ENCODE measurements around the gene VWA3B. TPM values are rescaled to one million over a fixed set of nuclear protein-coding genes. Genes with fewer than 3 reads are reported as not detected.
"Not testable (repeated sequence)": the region's sequence is repeated elsewhere in the genome, so short reads cannot be mapped to it uniquely, and the experiment has no call there.

The VWA3B gene
- total RNA-seq, 2 experiments from 2014 or later = not detected

DNA sequence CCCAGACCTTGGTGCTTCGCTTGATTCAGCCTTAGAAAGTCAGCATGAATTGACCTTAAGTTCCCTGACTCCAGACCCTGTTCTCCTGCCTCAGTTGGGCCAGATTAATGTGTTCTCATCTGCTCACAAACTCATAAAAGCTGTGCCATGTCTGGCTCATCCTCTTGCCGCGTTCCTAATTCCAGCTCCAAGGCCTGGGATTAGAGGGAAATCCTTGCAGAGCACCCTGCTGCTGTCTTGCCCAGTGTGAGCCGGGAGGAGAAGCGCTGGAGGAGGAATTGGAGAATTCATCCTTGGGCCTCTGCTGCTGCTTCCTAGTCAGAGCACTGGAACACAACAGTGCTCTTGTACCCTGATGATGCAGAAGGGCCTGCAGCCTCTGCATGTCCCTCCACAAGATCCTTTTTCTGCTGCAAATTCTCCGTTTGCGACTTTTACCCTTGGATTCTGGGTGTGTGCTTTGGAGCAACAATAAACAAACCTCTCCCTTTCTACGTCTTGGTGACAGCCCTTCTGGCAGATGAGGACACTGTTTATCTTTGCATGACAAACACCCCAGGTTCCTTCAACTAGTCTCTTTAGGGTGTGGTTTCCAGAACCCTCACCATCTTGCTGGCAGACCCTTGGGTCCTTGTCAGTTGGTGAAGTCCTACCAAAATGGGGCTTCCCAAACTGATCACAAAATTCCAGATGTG, 212.4 kb downstream of the VWA3B start:
- no peak for DNase-seq
- no peaks in the 10 kb centered on the region for H3K9me3 Mint-ChIP-seq
- intact Hi-C loops (cut with micrococcal nuclease) = no loop called here
- no peaks in the 10 kb centered on the region for H3K4me1 Mint-ChIP-seq (ENCODE audit: low read depth)
- ChIA-PET CTCF (no interaction called here), POLR2A (no interaction called here)
- no peaks in the 10 kb centered on the region for H3K36me3 Mint-ChIP-seq
- H3K4me3 Mint-ChIP-seq = no peak overlapping the region
- peaks cover 9% of the 10 kb centered on the region for H3K27me3 Mint-ChIP-seq
- H3K27ac Mint-ChIP-seq = no peak overlapping the region

DNA sequence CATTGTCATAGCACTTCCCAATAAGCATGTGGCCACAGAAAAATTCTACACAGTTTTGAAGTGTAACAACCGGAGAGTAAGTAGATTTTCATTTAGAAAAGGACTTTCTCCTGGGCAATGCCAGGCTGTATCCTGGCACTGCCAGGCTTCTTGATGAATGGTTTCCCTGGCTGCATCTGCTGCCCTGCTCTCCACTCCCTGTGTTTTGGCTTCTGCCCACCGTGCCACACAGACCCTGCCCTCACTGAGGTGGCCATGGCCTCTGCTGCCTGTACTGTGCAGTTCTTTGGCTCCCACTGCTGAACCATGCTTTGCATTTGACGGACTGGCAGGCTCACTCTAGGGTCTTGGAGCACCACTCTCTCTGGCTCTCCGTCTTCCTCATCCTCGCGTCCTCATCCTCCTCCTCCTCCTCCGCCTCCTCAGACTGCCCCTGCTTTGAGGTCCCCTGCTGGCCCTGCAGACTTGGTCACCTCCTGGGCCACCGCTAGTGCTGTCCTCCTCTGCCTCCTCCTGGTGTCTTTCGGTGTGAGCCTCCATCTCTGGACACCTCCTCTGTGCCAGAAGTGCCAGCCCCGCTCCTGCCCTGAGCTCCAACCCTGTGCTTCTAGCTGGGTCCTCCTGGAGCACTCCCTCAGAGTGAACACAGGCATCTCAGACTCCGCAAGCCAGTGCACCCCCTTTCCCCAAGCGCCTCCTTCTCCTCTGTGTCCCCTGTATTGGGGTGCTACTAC, 213.3 kb downstream of the VWA3B start:
- peaks cover 12% of the 10 kb centered on the region for H3K27me3 Mint-ChIP-seq
- CTCF ChIA-PET = no interaction called here
- DNase-seq = no peak
- no peaks in the 10 kb centered on the region for H3K36me3 Mint-ChIP-seq
- no peaks in the 10 kb centered on the region for H3K4me1 Mint-ChIP-seq (ENCODE audit: low read depth)
- no peak overlapping the region for H3K27ac Mint-ChIP-seq
- intact Hi-C loops (cut with micrococcal nuclease) = no loop called here
- H3K4me3 Mint-ChIP-seq = no peak overlapping the region
- POLR2A ChIA-PET = no interaction called here
- no peaks in the 10 kb centered on the region for H3K9me3 Mint-ChIP-seq

- no peak for DNase-seq
- Mint-ChIP-seq H3K4me3 (no peak overlapping the region), H3K9me3 (no peaks in the 10 kb centered on the region), H3K4me1 (ENCODE audit: low read depth) (no peaks in the 10 kb centered on the region), H3K36me3 (no peaks in the 10 kb centered on the region), H3K27me3 (peaks cover 18% of the 10 kb centered on the region), H3K27ac (no peak overlapping the region)
- ChIA-PET CTCF (no interaction called here), POLR2A (no interaction called here)
- intact Hi-C loops (cut with micrococcal nuclease) = no loop called here
These were observed 214.5 kb downstream of the VWA3B start for GRCh38 chr2:98301469-98301868.

GRCh38 chr2:98307131-98307696, 220.2 kb downstream of the VWA3B start:
- POLR2A ChIA-PET; H3K4me3 Mint-ChIP-seq; H3K9me3 Mint-ChIP-seq; H3K27ac Mint-ChIP-seq; H3K36me3 Mint-ChIP-seq; CTCF ChIA-PET; intact Hi-C loops (cut with micrococcal nuclease); DNase-seq; H3K4me1 Mint-ChIP-seq (ENCODE audit: low read depth): not testable (repeated sequence)
- H3K27me3 Mint-ChIP-seq = peaks cover 18% of the 10 kb centered on the region

DNA sequence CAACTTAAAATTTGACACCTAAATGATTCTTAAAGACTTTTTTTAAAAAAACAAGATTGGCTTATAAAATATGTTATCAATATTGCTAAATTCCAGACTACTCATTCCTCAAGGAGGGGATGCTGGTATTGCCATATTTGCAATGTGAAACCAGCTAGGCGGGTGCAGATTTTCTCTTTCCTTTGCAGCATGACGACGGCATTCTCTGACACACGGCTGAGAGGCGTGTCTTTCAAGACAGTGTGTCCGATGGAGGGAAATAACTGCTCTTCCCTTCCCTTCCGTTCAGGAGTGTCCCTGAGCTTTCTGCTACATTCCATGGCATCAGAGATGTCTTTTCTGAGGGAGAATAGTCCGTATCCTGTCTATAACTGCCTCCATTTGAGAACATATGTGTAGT, 221.1 kb downstream of the VWA3B start:
- Mint-ChIP-seq H3K27me3 (peaks cover 16% of the 10 kb centered on the region), H3K27ac (no peak overlapping the region)

DNA sequence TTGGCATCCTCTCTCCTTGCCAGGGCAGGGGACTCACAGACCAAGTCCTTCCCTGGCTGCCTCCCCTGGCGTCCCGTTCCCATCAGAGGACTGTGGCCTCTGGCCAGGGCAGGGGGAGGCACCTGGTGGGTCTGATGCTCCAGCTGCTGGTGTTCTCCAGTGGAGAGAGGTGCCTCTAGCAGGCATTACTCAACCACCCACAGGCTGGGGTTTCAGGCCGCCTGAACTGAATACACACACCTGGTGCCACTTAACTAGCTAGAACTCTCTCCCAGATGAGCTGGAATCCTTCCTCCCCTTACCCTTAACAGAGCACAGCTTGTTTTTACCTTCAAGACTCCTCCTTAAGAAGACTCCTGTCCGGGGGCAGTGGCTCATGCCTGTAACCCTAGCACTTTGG, 221.6 kb downstream of the VWA3B start:
- no peaks in the 10 kb centered on the region for H3K4me1 Mint-ChIP-seq (ENCODE audit: low read depth)
- H3K27ac Mint-ChIP-seq = no peak overlapping the region
- DNase-seq = no peak
- ChIA-PET POLR2A (no interaction called here), CTCF (no interaction called here)
- H3K27me3 Mint-ChIP-seq = peaks cover 18% of the 10 kb centered on the region
- no peaks in the 10 kb centered on the region for H3K36me3 Mint-ChIP-seq
- intact Hi-C loops (cut with micrococcal nuclease) = no loop called here
- H3K9me3 Mint-ChIP-seq = no peaks in the 10 kb centered on the region
- no peak overlapping the region for H3K4me3 Mint-ChIP-seq

More for the DNA sequence above, 221.1 kb downstream of the VWA3B start:
- ChIA-PET CTCF (no interaction called here), POLR2A (no interaction called here)
- no peaks in the 10 kb centered on the region for H3K4me1 Mint-ChIP-seq (ENCODE audit: low read depth)
- intact Hi-C loops (cut with micrococcal nuclease) = no loop called here
- DNase-seq = no peak
- H3K9me3 Mint-ChIP-seq = no peaks in the 10 kb centered on the region
- no peaks in the 10 kb centered on the region for H3K36me3 Mint-ChIP-seq
- H3K4me3 Mint-ChIP-seq = no peak overlapping the region

DNA sequence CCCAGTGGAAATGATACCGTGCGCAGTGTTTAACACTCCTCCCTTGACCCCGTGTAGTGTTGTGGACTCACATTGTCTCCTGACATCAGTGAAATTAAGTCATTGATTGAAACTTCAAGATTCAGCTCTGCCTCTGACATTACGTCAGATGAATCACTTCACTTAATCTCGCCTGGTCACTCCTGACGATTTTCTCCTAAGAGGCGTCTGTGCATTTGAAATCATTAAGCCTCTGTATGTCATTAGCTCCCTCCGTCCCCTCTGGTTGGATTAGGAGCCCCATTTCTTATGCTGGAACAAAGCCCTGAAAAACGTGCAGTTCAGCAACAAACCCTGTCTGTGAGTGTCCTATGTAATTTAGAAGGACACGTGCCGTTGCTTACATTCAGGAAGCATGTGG, 222.6 kb downstream of the VWA3B start:
- H3K27ac Mint-ChIP-seq = no peak overlapping the region
- no peaks in the 10 kb centered on the region for H3K4me1 Mint-ChIP-seq (ENCODE audit: low read depth)
- no peak for DNase-seq
- H3K27me3 Mint-ChIP-seq = peaks cover 19% of the 10 kb centered on the region
- no peaks in the 10 kb centered on the region for H3K9me3 Mint-ChIP-seq
- no peaks in the 10 kb centered on the region for H3K36me3 Mint-ChIP-seq
- CTCF ChIA-PET = no interaction called here
- no peak overlapping the region for H3K4me3 Mint-ChIP-seq
- POLR2A ChIA-PET = no interaction called here
- intact Hi-C loops (cut with micrococcal nuclease) = no loop called here

DNA sequence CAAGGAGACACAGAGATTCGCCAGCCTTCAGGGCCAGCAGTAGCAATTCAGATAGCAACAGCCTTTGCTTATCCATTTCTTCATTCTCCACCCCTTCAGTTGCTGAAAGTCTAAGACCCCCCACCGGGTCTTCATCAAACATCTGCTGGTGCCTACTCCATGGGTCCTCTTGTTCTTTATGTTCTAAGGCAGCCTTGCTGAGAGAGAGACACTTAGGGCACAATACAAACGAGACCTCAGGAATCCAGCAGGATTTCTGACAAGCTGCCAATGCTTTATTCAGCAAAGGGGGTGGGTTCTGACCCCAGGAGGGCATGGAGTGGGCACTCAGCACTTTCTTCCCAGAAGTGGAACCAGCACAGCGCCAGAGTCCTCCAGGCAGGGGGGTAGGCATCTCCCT, 223.0 kb downstream of the VWA3B start:
- H3K4me1 Mint-ChIP-seq (ENCODE audit: low read depth) = no peaks in the 10 kb centered on the region
- DNase-seq = no peak
- intact Hi-C loops (cut with micrococcal nuclease) = no loop called here
- H3K9me3 Mint-ChIP-seq = no peaks in the 10 kb centered on the region
- peaks cover 15% of the 10 kb centered on the region for H3K27me3 Mint-ChIP-seq
- CTCF ChIA-PET = no interaction called here
- no peak overlapping the region for H3K4me3 Mint-ChIP-seq
- H3K27ac Mint-ChIP-seq = no peak overlapping the region
- POLR2A ChIA-PET = no interaction called here
- no peaks in the 10 kb centered on the region for H3K36me3 Mint-ChIP-seq

GRCh38 chr2:98311090-98311489, 224.1 kb downstream of the VWA3B start:
- ChIA-PET CTCF (interaction anchor here (1.2 kb wide), 1 partner anchor 74 kb away, joined by 3 read pairs; no protein-coding TSS in a partner anchor), POLR2A (no interaction called here)
- H3K36me3 Mint-ChIP-seq = no peaks in the 10 kb centered on the region
- H3K27me3 Mint-ChIP-seq = peaks cover 8% of the 10 kb centered on the region
- no peaks in the 10 kb centered on the region for H3K4me1 Mint-ChIP-seq (ENCODE audit: low read depth)
- intact Hi-C loops (cut with micrococcal nuclease) = no loop called here
- no peak for DNase-seq
- no peaks in the 10 kb centered on the region for H3K9me3 Mint-ChIP-seq
- no peak overlapping the region for H3K4me3 Mint-ChIP-seq
- no peak overlapping the region for H3K27ac Mint-ChIP-seq

DNA sequence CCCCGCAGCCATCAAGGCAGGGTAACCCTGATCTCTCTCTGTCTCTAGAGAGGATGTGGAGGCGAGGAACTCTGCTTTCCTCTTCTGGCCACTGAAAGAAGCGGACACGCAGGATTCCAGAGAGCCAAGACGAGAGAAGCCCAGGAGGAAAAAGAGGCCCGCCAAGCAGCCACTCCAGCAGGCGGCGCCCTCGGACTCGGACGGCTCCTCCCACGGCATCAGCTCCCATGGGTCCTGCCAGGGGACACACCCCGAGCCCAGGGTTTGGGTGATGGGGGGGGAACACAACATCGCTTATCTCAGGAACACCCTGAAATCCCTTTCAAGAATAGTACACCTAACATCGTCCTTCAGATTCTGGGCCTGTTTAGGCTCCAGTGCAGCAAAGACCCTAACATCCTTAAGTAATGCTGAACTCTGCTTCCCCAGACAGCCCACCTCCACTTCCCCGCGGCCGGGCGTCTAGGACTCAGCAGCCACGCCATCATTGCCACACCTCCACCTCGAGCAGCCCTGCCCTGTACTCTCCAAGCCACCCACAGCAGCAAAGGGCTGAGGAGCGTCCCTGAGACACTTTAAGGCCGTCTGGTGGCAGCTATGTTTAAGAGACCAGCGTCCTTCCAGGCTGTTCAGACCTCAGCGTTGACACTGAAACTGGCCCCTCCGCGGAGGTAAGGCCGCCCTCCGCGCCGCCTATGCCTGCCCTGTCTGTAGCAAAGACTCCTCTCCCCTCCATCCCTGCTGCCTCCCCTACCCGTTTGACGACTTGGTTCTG, 225.0 kb downstream of the VWA3B start:
- H3K27ac Mint-ChIP-seq = no peak overlapping the region
- H3K36me3 Mint-ChIP-seq = no peaks in the 10 kb centered on the region
- CTCF ChIA-PET = no interaction called here
- H3K9me3 Mint-ChIP-seq = no peaks in the 10 kb centered on the region
- POLR2A ChIA-PET = no interaction called here
- DNase-seq = no peak
- H3K4me1 Mint-ChIP-seq (ENCODE audit: low read depth) = no peaks in the 10 kb centered on the region
- intact Hi-C loops (cut with micrococcal nuclease) = no loop called here
- no peak overlapping the region for H3K4me3 Mint-ChIP-seq
- peaks cover 10% of the 10 kb centered on the region for H3K27me3 Mint-ChIP-seq

GRCh38 chr2:98313492-98314250, 226.7 kb downstream of the VWA3B start:
- ChIA-PET POLR2A (no interaction called here), CTCF (no interaction called here)
- Mint-ChIP-seq H3K4me3 (no peak overlapping the region), H3K4me1 (ENCODE audit: low read depth) (no peaks in the 10 kb centered on the region), H3K36me3 (no peaks in the 10 kb centered on the region), H3K27me3 (peaks cover 10% of the 10 kb centered on the region), H3K9me3 (no peaks in the 10 kb centered on the region), H3K27ac (no peak overlapping the region)
- no peak for DNase-seq
- intact Hi-C loops (cut with micrococcal nuclease) = no loop called here

DNA sequence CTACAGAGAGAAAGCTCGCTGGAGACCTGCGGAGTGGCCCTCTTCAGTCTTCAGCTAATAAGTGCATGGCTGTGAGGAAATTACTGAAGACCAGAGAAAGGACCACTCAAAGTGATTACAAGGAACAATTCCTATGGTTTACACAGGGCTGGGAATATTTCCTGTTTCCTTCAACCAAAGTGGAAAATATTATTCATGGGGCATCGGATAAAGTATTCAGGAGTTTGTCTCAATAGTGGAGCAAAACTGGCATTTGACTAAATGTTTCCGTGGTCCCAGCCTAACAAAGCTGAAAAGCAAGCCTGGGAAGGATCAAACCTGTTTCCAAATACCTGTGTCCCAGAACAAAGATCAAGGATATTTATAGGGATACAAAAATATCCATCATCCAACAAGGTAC, 227.3 kb downstream of the VWA3B start:
- H3K36me3 Mint-ChIP-seq = no peaks in the 10 kb centered on the region
- CTCF ChIA-PET = no interaction called here

More for the DNA sequence above, 227.3 kb downstream of the VWA3B start:
- Mint-ChIP-seq H3K27me3 (peaks cover 10% of the 10 kb centered on the region), H3K27ac (no peak overlapping the region), H3K4me3 (no peak overlapping the region), H3K4me1 (ENCODE audit: low read depth) (no peaks in the 10 kb centered on the region), H3K9me3 (peaks cover 1% of the 10 kb centered on the region)
- no peak for DNase-seq
- intact Hi-C loops (cut with micrococcal nuclease) = no loop called here
- POLR2A ChIA-PET = no interaction called here

Data from activated CD4-positive, alpha-beta memory T cell treated with anti-CD3 and anti-CD28 coated beads for 36 hours (primary cell).